Hepatocyte (in vitro differentiated cells): ENCODE data around the gene GUK1.

Source experiments
- CTCF ChIP-seq: fragments of 200-600 bp; sonication (generic); IDR thresholded peaks from 2 replicates; pipeline ENCODE4 v1.5.1; 2016; ENCODE audit warnings: antibody characterized with exemption, mild to moderate bottlenecking; ENCODE audit not compliant: poor library complexity
- EZH2 ChIP-seq: fragments of 200-600 bp; sonication (generic); IDR thresholded peaks from 2 replicates; pipeline ENCODE4 v1.6.1; 2016; ENCODE audit warnings: antibody characterized with exemption, mild to moderate bottlenecking, borderline replicate concordance

GRCh38 chr1:228172591-228173527 lies 32.8 kb downstream of the GUK1 start:
- TF ChIP-seq CTCF (no peak), EZH2 (no peak)
